Coronary artery (tissue), 2 donors: ENCODE data around the gene P4HA3.
A peak's percentile ranks its signal among the peaks of the same experiment; 100 is the strongest.

Source experiments
- DNase-seq: peaks from one replicate; pipeline ENCODE4 v3.0.0-alpha.2; 2017; ENCODE audit warnings: low spot score
- H3K27ac ChIP-seq, 2 donors: fragments of 200-600 bp; sonication (generic); one replicate each; pipeline ENCODE4 v1.5.1; 2016 to 2019
- H3K4me3 ChIP-seq: fragments of 200-600 bp; sonication (generic); 2 replicates; pipeline ENCODE4 v1.5.1; 2016; ENCODE audit warnings: mild to moderate bottlenecking, moderate library complexity
- TF ChIP-seq, protein P1 (sequence below): fragments of 200-600 bp; sonication (generic); IDR thresholded peaks from one replicate; pipeline ENCODE4 v1.5.1; 2019; ENCODE audit warnings: antibody characterized with exemption

P4HA3 gene

DNA sequence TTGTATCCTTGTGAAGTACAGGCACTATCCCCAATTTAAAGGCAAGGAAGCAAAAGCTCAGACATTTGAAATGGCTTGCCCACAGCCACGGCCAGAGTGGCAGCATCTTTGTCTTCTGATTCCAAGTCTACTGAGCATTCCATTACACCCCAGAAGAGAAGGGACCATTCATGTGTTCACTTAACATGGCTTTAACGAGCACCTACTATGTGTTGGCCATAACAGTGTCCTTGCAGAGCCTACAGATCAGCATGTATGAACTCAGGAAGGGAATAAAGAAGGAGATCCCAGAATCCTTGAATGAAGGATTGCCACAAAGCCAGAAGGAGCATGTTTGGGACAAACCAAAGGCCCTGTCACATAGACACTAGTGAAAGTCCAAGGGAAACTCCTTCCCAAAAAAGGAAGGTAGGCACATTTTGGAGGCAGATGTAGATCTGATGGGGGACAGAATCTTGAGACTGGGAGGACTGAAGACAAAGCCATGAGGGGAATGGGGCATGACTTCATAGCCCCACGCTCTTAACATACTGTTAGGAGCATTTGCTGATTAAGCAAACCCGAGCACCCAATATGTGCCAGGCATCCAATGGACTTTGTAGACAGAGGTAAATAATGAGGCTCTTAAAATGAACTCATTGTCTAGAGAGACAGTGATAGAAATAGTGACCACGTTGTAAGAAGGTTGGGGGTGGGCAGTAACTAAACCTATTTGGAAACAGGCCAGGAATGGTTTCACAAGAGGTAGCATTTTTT is 54.9 kb downstream of the P4HA3 start:
- TF ChIP-seq, protein P1, sequence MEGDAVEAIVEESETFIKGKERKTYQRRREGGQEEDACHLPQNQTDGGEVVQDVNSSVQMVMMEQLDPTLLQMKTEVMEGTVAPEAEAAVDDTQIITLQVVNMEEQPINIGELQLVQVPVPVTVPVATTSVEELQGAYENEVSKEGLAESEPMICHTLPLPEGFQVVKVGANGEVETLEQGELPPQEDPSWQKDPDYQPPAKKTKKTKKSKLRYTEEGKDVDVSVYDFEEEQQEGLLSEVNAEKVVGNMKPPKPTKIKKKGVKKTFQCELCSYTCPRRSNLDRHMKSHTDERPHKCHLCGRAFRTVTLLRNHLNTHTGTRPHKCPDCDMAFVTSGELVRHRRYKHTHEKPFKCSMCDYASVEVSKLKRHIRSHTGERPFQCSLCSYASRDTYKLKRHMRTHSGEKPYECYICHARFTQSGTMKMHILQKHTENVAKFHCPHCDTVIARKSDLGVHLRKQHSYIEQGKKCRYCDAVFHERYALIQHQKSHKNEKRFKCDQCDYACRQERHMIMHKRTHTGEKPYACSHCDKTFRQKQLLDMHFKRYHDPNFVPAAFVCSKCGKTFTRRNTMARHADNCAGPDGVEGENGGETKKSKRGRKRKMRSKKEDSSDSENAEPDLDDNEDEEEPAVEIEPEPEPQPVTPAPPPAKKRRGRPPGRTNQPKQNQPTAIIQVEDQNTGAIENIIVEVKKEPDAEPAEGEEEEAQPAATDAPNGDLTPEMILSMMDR = no peak
- no peak overlapping the region for H3K4me3 ChIP-seq
- no peak overlapping the region for H3K27ac ChIP-seq

DNA sequence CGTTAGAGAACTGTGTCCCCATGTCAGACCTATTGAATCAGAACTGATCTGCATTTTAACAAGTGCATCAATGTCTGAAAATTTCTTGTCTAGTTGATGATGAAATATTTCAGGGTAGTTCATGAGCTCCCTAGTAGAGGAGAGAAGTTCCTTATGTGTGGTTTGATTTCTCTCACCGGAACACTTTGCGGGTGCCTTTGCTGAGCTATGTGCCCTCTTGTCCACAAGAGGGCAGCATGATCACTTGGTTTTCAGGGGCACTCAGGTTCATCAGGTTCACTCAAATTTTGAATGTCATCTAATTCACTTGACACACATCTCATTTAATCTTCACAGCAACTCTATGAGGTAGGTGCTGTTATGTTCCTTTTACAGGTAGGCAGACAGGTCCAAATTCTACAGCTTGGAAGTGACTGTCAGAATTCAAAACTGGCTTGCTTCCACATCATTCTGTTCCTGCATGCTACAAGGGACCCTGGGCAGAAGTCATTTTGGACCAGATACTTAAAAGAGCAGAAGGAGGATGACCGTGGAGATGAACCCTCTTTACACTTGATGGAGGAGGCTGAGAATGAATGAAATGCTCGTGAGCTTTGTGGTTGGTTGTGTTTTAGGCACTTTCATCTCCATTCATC is 55.6 kb downstream of the P4HA3 start:
- Histone ChIP-seq H3K27ac (no peak overlapping the region), H3K4me3 (no peak overlapping the region)
- TF ChIP-seq, protein P1 = peak; percentile 90
- DNase-seq = no peak

More for the DNA sequence above, 54.9 kb downstream of the P4HA3 start:
- DNase-seq = no peak

DNA sequence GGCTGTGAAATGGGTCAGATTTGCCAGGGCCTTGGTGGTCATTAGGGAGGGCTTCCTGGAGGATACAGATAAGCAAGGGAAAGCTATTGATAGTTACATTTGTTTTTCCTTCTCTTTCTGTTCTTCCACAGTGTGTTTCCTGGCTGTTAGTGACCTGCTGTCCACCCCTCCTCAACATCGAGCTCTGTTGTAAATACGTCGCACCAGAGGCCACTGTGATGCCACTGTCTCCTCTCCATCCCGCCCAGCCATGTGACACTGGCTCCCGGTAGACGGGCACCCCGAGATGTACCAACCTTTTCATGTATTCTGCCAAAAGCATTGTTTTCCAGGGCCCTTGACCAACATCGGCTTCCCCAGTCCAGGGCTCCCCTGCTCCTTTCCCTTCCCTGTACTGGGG is 58.1 kb downstream of the P4HA3 start:
- TF ChIP-seq, protein P1 = no peak

DNA sequence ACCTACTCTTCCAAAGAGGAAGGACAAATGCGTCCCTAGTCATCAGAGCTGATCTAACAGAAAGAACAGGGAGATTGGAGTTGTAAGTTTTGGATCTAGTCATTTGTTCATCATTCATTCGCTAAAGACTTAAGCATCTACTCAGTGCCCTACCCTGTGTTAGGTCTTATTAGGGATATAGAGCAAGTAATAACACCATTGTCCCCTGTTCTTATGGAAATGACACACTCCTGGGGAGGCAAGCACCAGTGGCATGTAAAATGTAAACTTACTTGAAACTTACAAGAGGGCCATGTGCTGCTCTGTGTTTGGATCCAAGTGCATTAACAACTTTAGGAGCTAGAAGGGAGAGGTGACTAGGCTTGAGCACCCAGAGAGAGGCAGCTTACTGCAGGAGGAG is 61.9 kb downstream of the P4HA3 start:
- Histone ChIP-seq H3K27ac (no peak overlapping the region), H3K4me3 (no peak overlapping the region)
- TF ChIP-seq, protein P1 = no peak
- no peak for DNase-seq

More for the DNA sequence above, 58.1 kb downstream of the P4HA3 start:
- Histone ChIP-seq H3K4me3 (no peak overlapping the region), H3K27ac (no peak overlapping the region)
- no peak for DNase-seq

DNA sequence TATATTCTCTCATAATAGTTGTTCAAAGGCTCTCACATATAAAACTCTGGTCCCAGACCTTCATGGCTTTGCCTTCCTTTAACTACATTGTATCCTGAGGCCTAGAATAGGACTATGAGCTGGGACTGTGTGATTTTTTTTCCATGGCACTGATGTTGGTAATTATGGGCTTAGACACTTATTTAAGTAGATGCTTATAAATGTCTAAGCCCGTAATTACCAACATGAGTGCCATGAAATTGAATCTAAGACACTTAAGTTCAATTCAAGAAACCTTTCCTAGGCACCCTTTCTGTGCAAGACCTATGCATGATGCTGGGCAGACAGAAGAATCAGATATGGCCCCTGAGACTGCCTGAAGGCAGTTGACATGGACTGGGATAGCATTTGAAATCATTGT is 63.0 kb downstream of the P4HA3 start:
- DNase-seq = no peak
- H3K4me3 ChIP-seq = no peak overlapping the region
- TF ChIP-seq, protein P1 = no peak
- no peak overlapping the region for H3K27ac ChIP-seq

DNA sequence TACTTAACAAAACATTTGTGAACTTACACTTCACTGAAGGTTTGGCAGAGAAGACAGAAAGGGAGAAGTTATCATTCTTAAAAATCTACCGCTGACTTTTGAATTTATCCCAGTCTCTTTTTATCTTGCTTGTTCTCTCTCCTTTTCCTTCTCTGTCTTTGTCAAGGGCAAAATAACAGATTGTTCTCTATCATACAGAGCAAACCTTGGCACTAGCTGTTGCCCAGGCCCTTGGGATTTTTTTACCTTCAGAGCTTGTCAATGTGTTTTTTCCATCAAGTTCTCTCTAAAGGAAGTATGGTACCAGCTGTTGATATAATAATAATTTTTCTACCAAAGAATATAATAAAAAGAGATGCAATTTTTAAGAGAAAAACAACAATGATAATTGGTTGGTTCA is 73.2 kb downstream of the P4HA3 start:
- TF ChIP-seq, protein P1 = no peak
- no peak for DNase-seq
- H3K27ac ChIP-seq = no peak overlapping the region
- no peak overlapping the region for H3K4me3 ChIP-seq

DNA sequence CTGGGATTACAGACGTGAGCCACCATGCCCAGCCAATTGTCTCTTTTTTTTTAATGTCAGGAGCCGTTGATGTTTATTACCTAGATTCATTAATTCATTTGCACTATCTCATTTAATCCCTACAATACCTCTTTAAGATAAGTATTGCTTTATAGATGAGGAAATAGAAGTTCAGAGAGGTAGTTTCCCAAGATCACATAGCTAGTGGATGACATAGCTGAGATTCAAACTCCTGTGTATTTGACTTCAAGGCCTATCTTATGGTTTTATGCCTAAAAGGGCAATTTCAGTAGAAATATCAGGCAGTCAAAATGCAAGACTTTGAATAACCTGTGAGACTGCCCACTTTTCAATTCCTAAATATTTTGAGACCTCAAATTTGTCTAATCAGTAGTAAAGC is 73.9 kb downstream of the P4HA3 start:
- no peak for DNase-seq
- TF ChIP-seq, protein P1 = no peak
- Histone ChIP-seq H3K4me3 (no peak overlapping the region), H3K27ac (no peak overlapping the region)
